Keratinocyte (primary cell): ENCODE results near the gene LZTFL1.

Source experiments
- CTCF ChIP-seq, 3 experiments: IDR thresholded peaks in 1 of 3; conservative IDR thresholded peaks in 1 of 3; optimal IDR thresholded peaks in 1 of 3; 2 replicates in 2 of 3; 3 replicates in 1 of 3; pipeline versions ENCODE3 to v1.5.1; 2011; ENCODE audit warnings: low read length in 3 of 3, mild to moderate bottlenecking in 3 of 3, moderate library complexity in 2 of 3, control low read depth in 1 of 3, inconsistent platforms in 1 of 3; ENCODE audit not compliant: insufficient read depth in 2 of 3; ENCODE audit errors: extremely low read depth in 1 of 3
- EZH2 ChIP-seq: IDR thresholded peaks from one replicate; pipeline ENCODE4 v1.6.1; 2012; ENCODE audit warnings: inconsistent platforms, mild to moderate bottlenecking, low read length, moderate library complexity

GRCh38 chr3:45868650-45869049 is 26.7 kb upstream of the LZTFL1 start:
- TF ChIP-seq CTCF (optimal IDR thresholded peaks at IDR 0.05 in 1 of 3, IDR thresholded peaks at IDR 0.05 in 1 of 3, conservative IDR thresholded peaks at IDR 0.05 in 1 of 3; ENCODE audit: extremely low read depth in 1 of 3, insufficient read depth in 2 of 3, low read length in 3 of 3) (no peak), EZH2 (no peak)
